GM18907 (cell line): ENCODE measurements around the gene KCNT1.

Source experiments
- ATAC-seq: cut with Tn5 transposase; IDR thresholded peaks from one replicate; pipeline ENCODE4 v1.9.1; 2021; ENCODE audit warnings: mild to moderate bottlenecking, moderate library complexity; ENCODE audit not compliant: unreplicated experiment

The KCNT1 gene

DNA sequence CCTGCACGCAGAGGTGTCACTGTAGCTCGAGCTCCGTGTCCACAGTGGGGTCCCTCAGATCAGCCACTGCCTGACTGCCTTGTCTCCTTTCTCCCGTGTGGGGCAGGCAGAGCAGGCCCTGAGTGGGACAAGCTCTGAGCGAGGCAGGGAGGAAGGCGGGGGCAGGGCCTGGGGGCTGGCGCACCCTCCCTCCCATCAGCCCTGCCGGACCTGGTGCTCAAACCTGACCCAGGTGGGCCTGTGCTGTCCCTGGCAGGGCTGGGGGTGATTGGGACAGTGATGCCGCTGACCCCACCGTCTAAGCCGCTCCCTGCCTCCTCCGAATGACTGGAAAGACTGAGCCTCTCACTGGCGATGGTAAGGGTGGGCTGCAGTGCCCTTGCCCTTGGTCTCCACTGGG, 60.9 kb downstream of the KCNT1 start:
- ATAC-seq = no peak

DNA sequence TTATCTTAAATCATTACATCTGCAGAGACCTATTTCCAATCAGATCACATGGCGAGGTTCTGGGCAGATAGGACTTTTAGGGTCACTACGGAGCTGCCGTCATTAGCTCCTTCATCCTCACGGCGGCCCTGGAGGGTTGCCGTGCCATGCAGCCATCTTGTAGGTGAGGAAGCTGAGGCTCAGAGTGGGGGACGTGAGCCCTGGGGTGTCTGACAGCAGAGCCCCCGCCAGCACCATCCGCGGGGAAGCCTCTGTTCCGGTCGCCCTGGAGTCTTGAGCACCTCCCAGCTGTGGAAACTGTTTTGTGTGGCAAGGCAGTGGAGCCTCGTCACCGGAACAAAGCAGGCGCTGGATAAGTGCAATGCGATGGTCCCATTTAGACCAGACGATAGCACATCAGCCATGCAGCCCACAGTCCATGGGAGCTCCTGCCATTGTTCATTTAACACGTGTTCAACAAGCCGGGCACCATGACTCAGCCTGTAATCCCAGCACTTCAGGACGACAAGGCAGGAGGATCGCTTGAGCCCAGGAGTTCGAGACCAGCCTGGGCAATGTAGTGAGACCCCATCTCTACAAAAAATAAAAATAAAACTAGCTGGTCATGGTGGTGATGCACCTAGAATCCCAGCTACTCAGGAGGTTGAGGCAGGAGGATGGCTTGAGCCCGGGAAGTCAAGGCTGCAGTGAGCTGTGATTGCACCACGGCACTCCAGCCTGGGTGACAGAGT, 61.9 kb downstream of the KCNT1 start:
- no peak for ATAC-seq

DNA sequence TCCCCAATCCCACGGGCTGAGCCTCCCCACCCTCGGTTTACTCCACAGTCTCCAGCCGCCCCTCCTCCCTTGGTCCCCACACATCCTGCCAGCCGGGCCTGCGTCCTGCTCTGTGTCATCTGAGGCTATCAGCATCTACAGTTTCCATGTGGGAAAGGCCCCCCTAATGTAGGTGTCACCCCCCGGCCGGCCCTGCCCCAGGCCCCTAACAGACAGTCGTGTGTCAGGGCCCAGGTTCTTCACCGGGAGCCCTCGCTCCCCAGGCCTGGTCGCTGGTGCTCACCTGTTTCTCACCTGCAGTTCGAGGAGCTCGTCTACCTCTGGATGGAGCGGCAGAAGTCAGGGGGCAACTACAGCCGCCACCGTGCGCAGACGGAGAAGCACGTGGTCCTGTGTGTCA, 62.7 kb downstream of the KCNT1 start:
- no peak for ATAC-seq

DNA sequence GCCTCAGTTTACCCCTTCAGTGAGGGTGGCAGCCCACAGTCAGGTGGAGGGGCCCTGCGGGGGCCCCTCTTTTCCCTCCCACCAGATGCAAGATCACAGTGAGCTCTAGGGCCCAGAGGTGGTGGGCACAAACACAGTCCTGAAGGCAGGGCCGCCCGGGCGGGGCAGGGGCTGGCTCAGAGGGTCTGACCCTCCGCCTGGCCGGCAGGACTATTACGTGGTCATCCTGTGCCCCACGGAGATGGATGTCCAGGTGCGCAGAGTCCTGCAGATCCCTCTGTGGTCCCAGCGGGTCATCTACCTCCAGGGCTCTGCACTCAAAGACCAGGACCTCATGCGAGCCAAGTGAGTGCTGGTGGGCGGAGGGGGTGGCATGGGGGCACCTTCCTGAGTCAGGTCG, 63.4 kb downstream of the KCNT1 start:
- ATAC-seq = no peak

DNA sequence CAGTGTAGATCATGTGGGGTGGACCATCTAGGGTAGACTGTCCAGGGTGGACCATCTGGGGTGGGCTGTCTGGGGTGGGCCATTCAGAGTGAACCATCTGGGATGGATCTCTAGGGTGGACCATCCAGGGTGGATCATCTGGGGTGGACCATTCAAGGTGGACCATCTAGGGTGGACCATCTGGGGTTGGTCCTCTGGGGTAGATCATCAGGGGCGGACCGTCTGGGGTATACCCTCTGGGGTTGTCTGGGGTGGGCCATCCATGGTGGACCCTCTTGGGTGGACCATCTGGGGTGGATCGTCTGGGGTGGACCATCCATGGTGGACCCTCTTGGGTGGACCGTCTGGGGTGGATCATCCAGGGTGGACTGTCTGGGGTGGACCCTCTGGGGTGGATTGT, 64.3 kb downstream of the KCNT1 start:
- no peak for ATAC-seq

DNA sequence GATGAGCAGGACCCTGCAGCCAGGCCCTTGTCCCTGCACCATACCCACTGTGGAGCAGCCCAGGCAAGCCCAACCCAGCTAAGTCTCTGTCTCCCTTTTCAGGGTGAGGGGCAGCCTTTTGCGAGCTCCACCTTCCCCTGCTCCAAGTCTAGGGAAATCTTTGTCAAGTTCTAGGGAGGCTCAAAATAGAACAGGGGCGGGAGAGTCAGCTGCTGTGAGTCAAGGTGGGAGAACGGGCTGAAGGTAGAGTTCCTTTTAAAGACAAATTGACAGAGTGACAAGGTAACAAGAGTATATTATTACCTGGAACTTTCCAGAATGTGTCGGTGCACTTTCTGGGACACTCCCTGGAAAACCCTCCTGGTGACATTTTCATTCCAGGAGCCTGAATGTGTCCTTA, 64.7 kb downstream of the KCNT1 start:
- ATAC-seq = no peak

DNA sequence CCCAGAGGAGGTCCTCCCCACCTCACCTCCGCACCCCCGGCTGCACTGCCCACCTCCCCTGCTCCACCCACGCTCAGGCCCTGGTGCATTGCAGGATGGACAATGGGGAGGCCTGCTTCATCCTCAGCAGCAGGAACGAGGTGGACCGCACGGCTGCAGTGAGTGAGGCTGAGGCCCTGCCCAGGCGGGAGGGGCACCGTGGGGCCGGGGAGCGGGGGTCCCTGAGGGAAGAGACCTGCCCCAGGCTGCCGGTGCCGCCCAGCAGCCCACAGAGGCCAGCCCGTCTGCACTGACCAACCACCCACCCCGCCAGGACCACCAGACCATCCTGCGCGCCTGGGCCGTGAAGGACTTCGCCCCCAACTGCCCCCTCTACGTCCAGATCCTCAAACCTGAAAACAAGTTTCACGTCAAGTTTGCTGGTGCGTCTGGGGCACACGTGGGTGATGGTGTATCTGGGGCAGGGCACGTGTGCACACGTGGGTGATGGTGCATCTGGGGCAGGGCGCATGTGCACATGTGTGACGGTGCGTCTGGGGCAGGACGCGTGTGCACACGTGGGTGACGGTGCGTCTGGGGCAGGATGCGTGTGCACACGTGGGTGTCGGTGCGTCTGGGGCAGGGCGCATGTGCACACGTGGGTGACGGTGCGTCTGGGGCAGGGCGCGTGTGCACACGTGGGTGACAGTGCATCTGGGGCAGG, 66.7 kb downstream of the KCNT1 start:
- no peak for ATAC-seq

DNA sequence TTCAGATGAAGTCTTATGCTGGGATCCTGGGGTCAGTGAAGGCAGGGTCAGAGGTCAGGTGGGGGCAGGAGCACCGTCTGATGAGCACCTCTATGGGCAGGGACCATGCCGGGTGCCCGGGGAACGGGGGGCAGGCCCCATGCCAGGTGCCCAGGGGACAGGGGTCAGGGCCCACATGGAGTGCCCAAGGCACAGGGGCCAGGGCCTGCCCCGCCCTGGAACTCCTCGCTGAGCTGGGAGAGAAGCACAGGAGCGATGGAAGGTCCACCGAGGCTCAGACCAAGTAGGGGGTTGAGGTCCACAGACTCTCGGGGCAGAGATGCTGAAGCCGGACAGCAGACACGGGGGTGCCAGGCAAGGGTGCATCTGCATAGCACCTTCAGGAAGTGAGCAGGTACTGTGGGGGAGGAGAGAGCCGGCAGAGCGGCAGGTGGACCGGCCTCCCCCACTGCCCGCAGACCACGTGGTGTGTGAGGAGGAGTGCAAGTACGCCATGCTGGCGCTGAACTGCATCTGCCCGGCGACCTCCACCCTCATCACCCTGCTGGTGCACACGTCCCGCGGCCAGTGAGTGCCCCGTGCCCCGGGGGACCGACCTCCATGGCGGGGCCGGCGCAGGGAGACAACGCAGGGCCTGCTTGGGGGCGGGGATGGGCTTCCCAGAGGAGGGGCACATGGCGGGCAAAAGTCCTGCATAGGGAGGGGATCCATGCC, 67.7 kb downstream of the KCNT1 start:
- no peak for ATAC-seq

DNA sequence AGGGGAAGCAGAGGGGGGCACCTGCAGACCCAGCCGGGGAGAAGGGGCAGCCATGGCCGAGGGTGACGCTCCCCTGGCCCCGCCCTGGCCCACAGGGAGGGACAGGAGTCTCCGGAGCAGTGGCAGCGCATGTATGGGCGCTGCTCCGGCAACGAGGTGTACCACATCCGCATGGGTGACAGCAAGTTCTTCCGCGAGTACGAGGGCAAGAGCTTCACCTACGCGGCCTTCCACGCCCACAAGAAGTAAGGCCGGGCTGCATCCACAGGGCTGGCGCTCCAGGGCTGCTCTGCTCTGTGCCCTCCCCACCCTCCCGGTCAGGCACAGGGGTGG, 68.2 kb downstream of the KCNT1 start:
- ATAC-seq = no peak

DNA sequence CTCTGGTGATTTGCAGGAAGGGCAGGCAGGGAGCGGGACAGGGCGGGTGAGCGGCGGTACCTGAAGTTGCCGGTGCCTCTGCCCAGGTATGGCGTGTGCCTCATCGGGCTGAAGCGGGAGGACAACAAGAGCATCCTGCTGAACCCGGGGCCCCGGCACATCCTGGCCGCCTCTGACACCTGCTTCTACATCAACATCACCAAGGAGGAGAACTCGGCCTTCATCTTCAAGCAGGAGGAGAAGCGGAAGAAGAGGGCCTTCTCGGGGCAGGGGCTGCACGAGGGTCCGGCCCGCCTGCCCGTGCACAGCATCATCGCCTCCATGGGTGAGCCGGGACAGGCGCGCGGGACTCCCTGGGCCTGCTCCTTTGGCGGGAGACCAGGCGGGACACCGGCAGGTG, 68.8 kb downstream of the KCNT1 start:
- ATAC-seq = no peak

DNA sequence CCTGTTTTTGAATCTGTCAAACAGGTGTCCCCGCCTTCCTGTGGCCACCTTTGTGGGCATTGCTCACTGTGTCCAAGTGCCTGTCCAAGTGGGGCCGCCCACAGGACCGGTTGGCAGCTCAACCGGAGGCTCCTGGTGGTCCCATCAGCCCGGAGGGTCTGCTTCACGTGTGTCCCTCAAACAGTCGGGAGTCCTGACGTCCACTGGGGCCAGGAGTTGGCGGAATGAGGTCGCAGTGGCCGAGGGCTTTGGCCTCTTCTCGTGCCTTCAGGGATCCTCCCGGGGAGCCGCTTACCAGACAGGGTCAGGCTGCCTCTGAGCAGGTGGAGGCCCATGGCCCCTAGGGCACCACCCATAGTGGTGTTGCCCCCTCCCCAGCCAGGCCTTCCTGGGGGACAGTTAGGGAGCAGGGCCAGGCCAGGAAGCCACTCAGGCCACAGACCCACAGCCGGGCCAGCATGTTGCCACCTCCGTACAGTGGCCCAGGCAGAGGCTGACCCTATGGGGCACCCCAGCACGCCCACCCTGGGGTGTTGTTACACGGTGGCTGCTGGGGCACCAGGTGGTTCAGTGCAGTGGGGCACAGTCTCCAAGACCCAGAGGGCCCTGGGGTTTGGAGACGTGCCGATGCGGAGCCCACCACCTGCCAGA, 69.5 kb downstream of the KCNT1 start:
- ATAC-seq = no peak

DNA sequence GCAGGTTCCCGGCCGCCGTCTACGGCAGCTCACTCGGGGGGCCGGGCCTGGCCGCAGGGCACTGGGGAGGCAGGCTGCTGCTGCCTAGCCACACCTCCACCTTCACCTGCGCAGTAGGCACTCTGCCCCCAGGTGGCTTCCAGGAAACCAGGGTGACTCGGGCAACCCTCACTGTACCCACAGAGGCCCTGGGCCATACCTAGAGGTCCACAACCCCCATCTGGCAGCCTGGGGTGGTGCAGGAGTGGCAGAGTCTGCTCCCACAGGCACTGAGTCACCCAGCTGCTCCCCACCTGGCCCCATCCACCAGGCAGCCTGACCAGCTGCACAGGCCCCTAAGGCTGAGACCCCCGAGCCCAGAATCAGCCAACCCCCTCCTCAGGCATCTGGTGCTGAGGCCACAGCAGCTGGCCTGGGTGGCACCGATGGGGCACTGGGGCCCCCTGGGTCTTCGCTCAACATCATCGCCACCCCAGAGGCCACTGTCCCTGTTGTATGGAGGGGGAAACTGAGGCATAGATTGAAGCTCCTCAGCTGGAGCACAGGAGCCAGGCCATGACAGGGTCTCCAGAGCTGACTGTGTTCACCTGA, 70.2 kb downstream of the KCNT1 start:
- ATAC-seq = no peak

DNA sequence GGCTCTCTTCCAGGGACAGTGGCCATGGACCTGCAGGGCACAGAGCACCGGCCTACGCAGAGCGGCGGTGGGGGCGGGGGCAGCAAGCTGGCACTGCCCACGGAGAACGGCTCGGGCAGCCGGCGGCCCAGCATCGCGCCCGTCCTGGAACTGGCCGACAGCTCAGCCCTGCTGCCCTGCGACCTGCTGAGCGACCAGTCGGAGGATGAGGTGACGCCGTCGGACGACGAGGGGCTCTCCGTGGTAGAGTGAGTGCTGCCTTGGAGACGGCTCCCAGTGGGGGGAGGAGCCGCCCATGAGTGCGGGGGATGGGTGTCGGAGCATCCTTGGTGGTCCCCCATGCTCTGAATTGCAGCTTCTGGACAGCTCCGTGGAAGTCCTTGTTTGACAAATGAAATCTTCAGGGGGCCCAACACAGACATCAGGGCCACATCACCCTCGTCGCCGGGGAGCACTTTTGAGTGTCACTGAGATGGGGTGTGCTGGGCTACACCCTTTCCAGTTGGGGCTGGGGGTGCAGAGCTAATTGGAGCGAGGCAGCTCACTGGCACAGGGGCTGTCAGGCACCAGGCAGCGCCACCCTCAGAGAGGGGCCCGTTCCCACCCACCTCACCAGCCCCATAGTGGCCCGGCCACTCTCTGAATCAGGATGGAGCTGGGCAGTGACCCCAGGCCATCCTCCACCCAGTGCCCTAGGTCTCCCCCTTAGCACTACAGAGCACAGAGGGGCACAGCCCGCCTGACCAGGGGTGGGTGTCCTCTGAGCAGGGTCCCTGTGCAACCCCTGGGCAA, 70.9 kb downstream of the KCNT1 start:
- no peak for ATAC-seq

DNA sequence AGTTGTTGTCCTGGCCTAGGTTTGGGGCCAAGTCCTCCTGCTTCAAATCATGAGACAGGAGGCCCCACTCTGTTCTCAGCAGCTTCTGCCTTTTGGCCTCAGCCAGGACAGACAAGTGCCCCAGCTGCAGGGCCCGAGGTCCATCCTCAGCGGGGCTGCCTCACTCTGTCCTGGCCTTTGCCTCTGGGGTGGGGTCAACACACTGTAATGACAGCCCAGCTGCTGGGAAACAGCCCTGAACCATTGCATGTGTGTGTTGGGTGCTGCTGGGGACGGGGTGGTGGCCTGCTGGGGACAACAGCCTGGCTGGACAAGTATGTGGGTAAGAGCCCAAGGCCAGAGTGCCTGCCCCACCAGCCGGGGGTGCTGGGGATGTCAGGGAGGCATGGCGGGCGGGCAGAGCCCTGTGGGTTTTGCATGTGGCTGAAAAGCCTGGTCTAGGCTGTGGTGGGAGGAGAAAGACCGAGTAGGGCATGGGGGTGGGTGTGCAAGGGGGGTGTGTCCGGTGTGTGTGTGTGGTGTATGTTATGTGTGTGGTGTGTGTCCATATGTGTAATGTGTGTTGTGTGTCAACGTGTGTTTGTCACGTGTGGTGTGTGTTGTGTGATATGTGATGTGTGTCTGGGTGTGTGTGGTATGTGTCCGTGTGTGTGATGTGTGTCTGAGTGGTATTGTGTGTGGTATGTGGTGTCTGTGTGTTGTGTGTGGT, 71.7 kb downstream of the KCNT1 start:
- no peak for ATAC-seq

DNA sequence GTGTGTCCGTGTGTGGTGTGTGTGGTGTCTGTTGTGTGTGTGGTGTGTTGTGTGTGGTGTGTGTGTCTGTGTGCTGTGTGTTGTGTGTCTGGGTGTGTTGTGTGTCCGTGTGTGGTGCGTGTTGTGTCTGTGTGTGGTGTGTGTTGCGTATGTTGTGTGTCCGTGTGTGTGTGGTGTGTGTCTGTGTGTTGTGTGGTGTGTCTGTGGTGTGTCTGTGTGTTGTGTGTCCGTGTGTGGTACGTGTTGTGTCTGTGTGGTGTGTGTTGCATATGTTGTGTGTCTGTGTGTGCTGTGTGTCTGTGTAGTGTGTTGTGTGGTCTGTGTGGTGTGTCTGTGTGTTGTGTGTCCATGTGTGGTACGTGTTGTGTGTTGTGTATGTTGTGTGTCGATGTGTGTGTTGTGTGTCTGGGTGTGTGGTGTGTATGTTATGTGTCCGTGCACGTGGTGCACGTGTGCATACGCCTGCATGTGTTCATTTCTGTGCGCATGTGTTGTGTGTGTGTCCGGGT, 72.3 kb downstream of the KCNT1 start:
- no peak for ATAC-seq

DNA sequence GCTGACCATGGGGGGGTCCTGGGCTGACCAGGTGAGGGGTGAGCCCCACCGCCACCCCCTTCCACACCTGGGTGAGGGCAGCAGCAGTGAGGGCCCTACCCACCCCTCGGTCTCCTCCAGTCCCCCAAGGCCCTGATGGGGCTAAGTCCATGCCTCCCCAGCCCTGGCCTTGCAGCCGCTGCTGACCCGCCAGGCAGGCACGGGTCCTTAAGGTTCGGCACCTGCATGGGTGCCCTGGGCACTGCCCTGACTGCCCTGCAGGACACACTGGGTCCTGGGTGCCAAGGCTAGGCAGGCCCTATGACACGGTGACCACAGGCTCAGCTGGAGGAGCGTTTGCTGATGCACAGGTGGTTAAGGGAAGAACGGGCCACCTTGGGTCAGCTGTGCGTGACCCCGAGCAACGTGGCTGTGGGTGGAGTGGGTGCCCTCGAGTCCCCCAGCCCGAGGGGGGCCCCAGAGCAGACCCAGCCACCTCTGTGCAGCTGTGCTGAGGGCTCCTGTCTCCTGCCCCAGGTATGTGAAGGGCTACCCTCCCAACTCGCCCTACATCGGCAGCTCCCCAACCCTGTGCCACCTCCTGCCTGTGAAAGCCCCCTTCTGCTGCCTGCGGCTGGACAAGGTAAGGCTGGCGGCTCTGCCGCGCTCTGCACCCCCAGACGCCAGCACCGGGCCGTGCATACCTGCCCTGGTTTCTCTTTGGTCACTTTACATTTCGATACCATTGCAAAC, 73.0 kb downstream of the KCNT1 start:
- no peak for ATAC-seq

DNA sequence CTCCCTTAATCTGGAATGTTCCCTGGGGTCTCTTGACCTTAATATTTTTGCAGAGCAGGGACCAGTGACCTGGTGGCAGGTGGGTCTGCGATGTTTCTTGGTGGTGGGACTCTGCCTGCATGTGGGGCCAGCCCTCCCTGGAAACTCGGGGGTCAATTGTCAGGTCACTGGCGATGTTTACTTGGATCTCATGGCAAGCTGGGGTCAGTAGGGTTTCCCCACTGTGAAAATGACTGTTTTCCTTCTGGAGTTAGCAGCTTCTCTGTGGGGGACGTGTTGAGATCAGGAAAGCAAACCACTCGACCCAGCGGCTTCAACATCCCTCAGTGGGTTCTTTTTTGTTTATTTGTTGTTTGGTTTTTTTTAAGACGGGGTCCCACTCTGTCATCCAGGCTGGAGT, 73.9 kb downstream of the KCNT1 start:
- no peak for ATAC-seq

DNA sequence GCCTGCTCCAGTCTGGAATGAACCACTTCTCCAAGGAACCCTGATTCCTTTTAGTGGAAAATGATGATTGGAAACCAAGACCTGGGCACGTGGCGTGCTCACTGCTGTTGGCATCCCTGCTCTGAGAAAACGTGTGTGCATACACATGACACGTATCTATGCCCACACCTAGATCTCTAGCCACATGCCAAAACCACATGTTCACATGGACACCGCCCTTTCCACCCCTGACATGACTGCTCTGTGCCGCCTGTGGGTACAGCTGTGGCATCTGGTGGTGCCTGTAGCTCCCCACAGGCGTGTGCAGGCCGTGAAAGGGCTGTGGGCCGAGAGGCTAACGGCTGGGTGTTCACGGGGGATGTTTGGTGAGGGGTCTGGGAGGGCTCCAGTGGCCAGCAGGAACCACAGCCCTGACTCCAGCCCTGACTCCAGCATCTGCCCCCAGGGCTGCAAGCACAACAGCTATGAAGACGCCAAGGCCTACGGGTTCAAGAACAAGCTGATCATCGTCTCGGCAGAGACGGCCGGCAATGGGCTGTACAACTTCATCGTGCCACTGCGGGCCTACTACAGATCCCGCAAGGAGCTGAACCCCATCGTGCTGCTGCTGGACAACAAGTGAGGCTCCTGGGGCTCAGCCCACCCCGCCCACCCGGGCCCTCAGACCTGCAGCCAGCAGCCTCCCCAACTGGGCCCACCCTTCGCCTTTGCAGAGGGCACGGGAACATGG, 75.1 kb downstream of the KCNT1 start:
- no peak for ATAC-seq
